Testis (tissue), 3 donors: ENCODE data around the gene RELA. TPM values are rescaled to one million over a fixed set of nuclear protein-coding genes. Genes with fewer than 3 reads are reported as not detected.

Experiments used
- DNase-seq: peaks from one replicate; pipeline ENCODE4 v3.0.0-alpha.2; 2019
- H3K27ac ChIP-seq, 2 donors: fragments of 200-600 bp; sonication (generic); one replicate each; pipeline ENCODE4 v1.5.1; 2019
- H3K27me3 ChIP-seq: fragments of 200-600 bp; sonication (generic); one replicate; pipeline ENCODE4 v1.5.1; 2019
- H3K36me3 ChIP-seq: fragments of 200-600 bp; sonication (generic); one replicate; pipeline ENCODE4 v1.5.1; 2017; ENCODE audit warnings: low read depth; ENCODE audit errors: missing control alignments
- H3K4me1 ChIP-seq: fragments of 200-600 bp; sonication (generic); one replicate; pipeline ENCODE4 v1.5.1; 2019
- H3K4me3 ChIP-seq, 2 donors: fragments of 200-600 bp; sonication (generic); one replicate each; pipeline ENCODE4 v1.5.1; 2017 to 2019
- H3K9me3 ChIP-seq: fragments of 200-600 bp; sonication (generic); one replicate; pipeline ENCODE4 v1.5.1; 2017
- CTCF ChIP-seq, 3 experiments: fragments of 450-650 bp in 2 of 3; fragments of 200-600 bp in 1 of 3; sonication (generic) in 1 of 3; IDR thresholded peaks; one replicate each; pipeline ENCODE4 v1.5.1; 2016 to 2019; ENCODE audit warnings: antibody characterized with exemption in 3 of 3, mild to moderate bottlenecking in 2 of 3, moderate library complexity in 1 of 3
- POLR2A ChIP-seq: fragments of 450-650 bp; IDR thresholded peaks from one replicate; pipeline ENCODE4 v1.6.1; 2017; ENCODE audit warnings: antibody characterized with exemption, mild to moderate bottlenecking, moderate library complexity
- WGBS, 2 donors: methylation state at CpG; one replicate each; pipeline ENCODE4 v1.1.5; 2018; 5-methylcytosine and 5-hydroxymethylcytosine counted together
- intact Hi-C: fragments of 100-400 bp; cut with DNase I; formaldehyde crosslinking; loops from one replicate; pipeline ENCODE4 v1.15.1; 2023; ENCODE audit warnings: low total_unique reads
- polyA plus RNA-seq: library from polyadenylated mRNA; stranded (reverse); fragments of 350-450 nt; fragmentation: Illumina TruSeq; extraction: RNeasy Lipid Tissue Mini Kit (QIAGEN cat#74804); gene quantifications from one replicate; pipeline ENCODE4 v1.2.3, GENCODE V29; 2014; ENCODE audit warnings: low read depth, low replicate concordance; ENCODE audit not compliant: insufficient read depth
- total RNA-seq, 2 donors: library from RNA; depleted of rRNA; stranded (reverse); fragments of >200 nt; gene quantifications; one replicate each; pipeline ENCODE4 v1.2.3, GENCODE V29; 2016

The RELA gene
- total and polyA plus RNA-seq, 3 donors from 2014 or later, result 47.5 to 82.0 (median 64.9) TPM

- H3K4me1 ChIP-seq, result peaks cover 55% of the 10 kb centered on the region
- peak overlapping the region; percentile 39 to 77 for H3K27ac ChIP-seq
- no peaks in the 10 kb centered on the region for H3K9me3 ChIP-seq
- intact Hi-C loops, result no loop called here
- no peak overlapping the region for H3K4me3 ChIP-seq
- WGBS, 2 donors, result 52 to 61% methylated on average over 12 of the region's 12 CpGs
- DNase-seq, result no peak
- no peaks in the 10 kb centered on the region for H3K36me3 ChIP-seq
- TF ChIP-seq CTCF (IDR thresholded peaks at IDR 0.05), result no peak
- no peak for TF ChIP-seq POLR2A
- H3K27me3 ChIP-seq, result no peaks in the 10 kb centered on the region
Observed at GRCh38 chr11:65611758-65612603, 50.7 kb downstream of the RELA start.

- intact Hi-C loops, result no loop called here
- Histone ChIP-seq H3K4me3 (no peak overlapping the region), H3K27me3 (no peaks in the 10 kb centered on the region), H3K9me3 (no peaks in the 10 kb centered on the region), H3K27ac (peak overlapping the region; percentile 39 to 50), H3K36me3 (no peaks in the 10 kb centered on the region), H3K4me1 (peaks cover 53% of the 10 kb centered on the region)
- no peak for DNase-seq
- WGBS, 2 donors, result 33 to 48% methylated on average over 10 of the region's 10 CpGs
- TF ChIP-seq CTCF (IDR thresholded peaks at IDR 0.05) (no peak), POLR2A (no peak)
Observed at GRCh38 chr11:65611028-65611757, 51.5 kb downstream of the RELA start.

GRCh38 chr11:65610404-65610803, 52.3 kb downstream of the RELA start:
- no peaks in the 10 kb centered on the region for H3K27me3 ChIP-seq
- H3K36me3 ChIP-seq, result no peaks in the 10 kb centered on the region
- intact Hi-C loops, result no loop called here
- H3K4me3 ChIP-seq, result no peak overlapping the region
- H3K4me1 ChIP-seq, result peaks cover 52% of the 10 kb centered on the region
- H3K9me3 ChIP-seq, result no peaks in the 10 kb centered on the region
- H3K27ac ChIP-seq, result peak overlapping the region in 1 of 2 donors; percentile 22
- no peak for DNase-seq
- 42 to 67% methylated on average over 6 of the region's 6 CpGs for WGBS, 2 donors
- no peak for TF ChIP-seq CTCF (IDR thresholded peaks at IDR 0.05)
- no peak for TF ChIP-seq POLR2A

- no peak for TF ChIP-seq CTCF (IDR thresholded peaks at IDR 0.05)
- TF ChIP-seq POLR2A, result no peak
- Histone ChIP-seq H3K27me3 (no peaks in the 10 kb centered on the region), H3K27ac (no peak overlapping the region), H3K4me1 (peaks cover 52% of the 10 kb centered on the region), H3K4me3 (no peak overlapping the region), H3K36me3 (no peaks in the 10 kb centered on the region), H3K9me3 (no peaks in the 10 kb centered on the region)
- WGBS, 2 donors, result 53 to 73% methylated on average over 4 to 5 of the region's 5 CpGs
- intact Hi-C loops, result no loop called here
- no peak for DNase-seq
Observed at GRCh38 chr11:65609665-65610064, 53.1 kb downstream of the RELA start.
